ENCODE results near the gene INAVA. TPM values are rescaled to one million over a fixed set of nuclear protein-coding genes. Genes with fewer than 3 reads are reported as not detected.

INAVA gene
- total and polyA plus RNA-seq, 2 experiments from 2014 or later, result 25.3 to 43.9 TPM

DNA sequence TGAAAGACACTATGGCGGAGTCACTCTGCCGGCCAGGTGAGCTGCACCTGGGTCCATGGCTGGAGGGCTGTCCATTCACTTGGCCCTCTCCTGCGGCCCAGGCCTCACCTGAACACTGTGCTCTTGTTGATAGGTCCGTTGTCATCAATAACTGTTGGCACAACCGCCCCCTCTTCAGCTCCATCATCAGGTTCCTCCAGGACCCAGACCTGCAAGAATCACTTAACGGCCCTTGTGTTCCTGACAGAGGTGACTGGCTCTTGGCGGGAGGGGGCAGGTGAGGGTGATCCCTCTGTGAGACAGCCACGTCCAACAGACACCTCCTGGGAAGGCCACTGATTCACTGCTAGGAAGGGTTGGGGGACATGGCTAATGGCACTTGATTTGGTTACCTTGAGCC lies 54.9 kb downstream of the INAVA start (continued):
- TF ChIP-seq, protein P1, sequence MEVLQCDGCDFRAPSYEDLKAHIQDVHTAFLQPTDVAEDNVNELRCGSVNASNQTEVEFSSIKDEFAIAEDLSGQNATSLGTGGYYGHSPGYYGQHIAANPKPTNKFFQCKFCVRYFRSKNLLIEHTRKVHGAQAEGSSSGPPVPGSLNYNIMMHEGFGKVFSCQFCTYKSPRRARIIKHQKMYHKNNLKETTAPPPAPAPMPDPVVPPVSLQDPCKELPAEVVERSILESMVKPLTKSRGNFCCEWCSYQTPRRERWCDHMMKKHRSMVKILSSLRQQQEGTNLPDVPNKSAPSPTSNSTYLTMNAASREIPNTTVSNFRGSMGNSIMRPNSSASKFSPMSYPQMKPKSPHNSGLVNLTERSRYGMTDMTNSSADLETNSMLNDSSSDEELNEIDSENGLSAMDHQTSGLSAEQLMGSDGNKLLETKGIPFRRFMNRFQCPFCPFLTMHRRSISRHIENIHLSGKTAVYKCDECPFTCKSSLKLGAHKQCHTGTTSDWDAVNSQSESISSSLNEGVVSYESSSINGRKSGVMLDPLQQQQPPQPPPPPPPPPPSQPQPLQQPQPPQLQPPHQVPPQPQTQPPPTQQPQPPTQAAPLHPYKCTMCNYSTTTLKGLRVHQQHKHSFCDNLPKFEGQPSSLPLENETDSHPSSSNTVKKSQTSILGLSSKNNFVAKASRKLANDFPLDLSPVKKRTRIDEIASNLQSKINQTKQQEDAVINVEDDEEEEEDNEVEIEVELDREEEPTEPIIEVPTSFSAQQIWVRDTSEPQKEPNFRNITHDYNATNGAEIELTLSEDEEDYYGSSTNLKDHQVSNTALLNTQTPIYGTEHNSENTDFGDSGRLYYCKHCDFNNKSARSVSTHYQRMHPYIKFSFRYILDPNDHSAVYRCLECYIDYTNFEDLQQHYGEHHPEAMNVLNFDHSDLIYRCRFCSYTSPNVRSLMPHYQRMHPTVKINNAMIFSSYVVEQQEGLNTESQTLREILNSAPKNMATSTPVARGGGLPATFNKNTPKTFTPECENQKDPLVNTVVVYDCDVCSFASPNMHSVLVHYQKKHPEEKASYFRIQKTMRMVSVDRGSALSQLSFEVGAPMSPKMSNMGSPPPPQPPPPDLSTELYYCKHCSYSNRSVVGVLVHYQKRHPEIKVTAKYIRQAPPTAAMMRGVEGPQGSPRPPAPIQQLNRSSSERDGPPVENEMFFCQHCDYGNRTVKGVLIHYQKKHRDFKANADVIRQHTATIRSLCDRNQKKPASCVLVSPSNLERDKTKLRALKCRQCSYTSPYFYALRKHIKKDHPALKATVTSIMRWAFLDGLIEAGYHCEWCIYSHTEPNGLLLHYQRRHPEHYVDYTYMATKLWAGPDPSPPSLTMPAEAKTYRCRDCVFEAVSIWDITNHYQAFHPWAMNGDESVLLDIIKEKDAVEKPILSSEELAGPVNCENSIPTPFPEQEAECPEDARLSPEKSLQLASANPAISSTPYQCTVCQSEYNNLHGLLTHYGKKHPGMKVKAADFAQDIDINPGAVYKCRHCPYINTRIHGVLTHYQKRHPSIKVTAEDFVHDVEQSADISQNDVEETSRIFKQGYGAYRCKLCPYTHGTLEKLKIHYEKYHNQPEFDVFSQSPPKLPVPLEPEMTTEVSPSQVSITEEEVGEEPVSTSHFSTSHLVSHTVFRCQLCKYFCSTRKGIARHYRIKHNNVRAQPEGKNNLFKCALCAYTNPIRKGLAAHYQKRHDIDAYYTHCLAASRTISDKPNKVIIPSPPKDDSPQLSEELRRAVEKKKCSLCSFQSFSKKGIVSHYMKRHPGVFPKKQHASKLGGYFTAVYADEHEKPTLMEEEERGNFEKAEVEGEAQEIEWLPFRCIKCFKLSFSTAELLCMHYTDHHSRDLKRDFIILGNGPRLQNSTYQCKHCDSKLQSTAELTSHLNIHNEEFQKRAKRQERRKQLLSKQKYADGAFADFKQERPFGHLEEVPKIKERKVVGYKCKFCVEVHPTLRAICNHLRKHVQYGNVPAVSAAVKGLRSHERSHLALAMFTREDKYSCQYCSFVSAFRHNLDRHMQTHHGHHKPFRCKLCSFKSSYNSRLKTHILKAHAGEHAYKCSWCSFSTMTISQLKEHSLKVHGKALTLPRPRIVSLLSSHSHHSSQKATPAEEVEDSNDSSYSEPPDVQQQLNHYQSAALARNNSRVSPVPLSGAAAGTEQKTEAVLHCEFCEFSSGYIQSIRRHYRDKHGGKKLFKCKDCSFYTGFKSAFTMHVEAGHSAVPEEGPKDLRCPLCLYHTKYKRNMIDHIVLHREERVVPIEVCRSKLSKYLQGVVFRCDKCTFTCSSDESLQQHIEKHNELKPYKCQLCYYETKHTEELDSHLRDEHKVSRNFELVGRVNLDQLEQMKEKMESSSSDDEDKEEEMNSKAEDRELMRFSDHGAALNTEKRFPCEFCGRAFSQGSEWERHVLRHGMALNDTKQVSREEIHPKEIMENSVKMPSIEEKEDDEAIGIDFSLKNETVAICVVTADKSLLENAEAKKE (CRISPR knock-in tag; IDR thresholded peaks at IDR 0.05), result no peak
- TF ChIP-seq EZH2phosphoT487 (IDR thresholded peaks at IDR 0.05; ENCODE audit: unreplicated experiment) (no peak), NANOG (IDR thresholded peaks at IDR 0.05; ENCODE audit: borderline replicate concordance) (no peak), ZNF114 (CRISPR knock-in tag; IDR thresholded peaks at IDR 0.05) (no peak), ZNF331 (CRISPR knock-in tag; IDR thresholded peaks at IDR 0.05; ENCODE audit: low read depth) (no peak), STAT1 (IDR thresholded peaks at IDR 0.05; ENCODE audit: unreplicated experiment) (no peak), POLR2AphosphoS5 (IDR thresholded peaks at IDR 0.05; ENCODE audit: low read depth) (no peak)
- TF ChIP-seq, protein P2, sequence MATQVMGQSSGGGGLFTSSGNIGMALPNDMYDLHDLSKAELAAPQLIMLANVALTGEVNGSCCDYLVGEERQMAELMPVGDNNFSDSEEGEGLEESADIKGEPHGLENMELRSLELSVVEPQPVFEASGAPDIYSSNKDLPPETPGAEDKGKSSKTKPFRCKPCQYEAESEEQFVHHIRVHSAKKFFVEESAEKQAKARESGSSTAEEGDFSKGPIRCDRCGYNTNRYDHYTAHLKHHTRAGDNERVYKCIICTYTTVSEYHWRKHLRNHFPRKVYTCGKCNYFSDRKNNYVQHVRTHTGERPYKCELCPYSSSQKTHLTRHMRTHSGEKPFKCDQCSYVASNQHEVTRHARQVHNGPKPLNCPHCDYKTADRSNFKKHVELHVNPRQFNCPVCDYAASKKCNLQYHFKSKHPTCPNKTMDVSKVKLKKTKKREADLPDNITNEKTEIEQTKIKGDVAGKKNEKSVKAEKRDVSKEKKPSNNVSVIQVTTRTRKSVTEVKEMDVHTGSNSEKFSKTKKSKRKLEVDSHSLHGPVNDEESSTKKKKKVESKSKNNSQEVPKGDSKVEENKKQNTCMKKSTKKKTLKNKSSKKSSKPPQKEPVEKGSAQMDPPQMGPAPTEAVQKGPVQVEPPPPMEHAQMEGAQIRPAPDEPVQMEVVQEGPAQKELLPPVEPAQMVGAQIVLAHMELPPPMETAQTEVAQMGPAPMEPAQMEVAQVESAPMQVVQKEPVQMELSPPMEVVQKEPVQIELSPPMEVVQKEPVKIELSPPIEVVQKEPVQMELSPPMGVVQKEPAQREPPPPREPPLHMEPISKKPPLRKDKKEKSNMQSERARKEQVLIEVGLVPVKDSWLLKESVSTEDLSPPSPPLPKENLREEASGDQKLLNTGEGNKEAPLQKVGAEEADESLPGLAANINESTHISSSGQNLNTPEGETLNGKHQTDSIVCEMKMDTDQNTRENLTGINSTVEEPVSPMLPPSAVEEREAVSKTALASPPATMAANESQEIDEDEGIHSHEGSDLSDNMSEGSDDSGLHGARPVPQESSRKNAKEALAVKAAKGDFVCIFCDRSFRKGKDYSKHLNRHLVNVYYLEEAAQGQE (IDR thresholded peaks at IDR 0.05; ENCODE audit: unreplicated experiment), result no peak
